Heart right ventricle (tissue), 16 donors: ENCODE measurements around the gene SPTBN2. TPM values are rescaled to one million over a fixed set of nuclear protein-coding genes. Genes with fewer than 3 reads are reported as not detected.
A peak's percentile ranks its signal among the peaks of the same experiment; 100 is the strongest.

Experiments
- ATAC-seq, 8 donors: fragments of 200-7000 bp; cut with Tn5 transposase; one replicate each; pipeline ENCODE4 v1.9.1; 2020; ENCODE audit warnings: mild to moderate bottlenecking in 8 of 8, moderate library complexity in 8 of 8, moderate number of reproducible peaks in 1 of 8
- DNase-seq, 2 donors: peaks; one replicate each; pipeline ENCODE4 v3.0.0-alpha.2; 2020
- H3K27ac ChIP-seq, 10 donors: fragments of 200-600 bp; sonication (generic) in 2 of 10; one replicate each; pipeline versions ENCODE4 v1.5.0 to v1.8.0; 2020 to 2022; ENCODE audit warnings: mild to moderate bottlenecking in 3 of 10
- H3K27me3 ChIP-seq, 7 donors: fragments of 200-600 bp; one replicate each; pipeline ENCODE4 v1.8.0; 2021 to 2022; ENCODE audit warnings: mild to moderate bottlenecking in 2 of 7
- H3K36me3 ChIP-seq, 9 donors: fragments of 200-600 bp; sonication (generic) in 1 of 9; one replicate each; pipeline versions ENCODE4 v1.5.0 to v1.8.0; 2020 to 2022; ENCODE audit warnings: mild to moderate bottlenecking in 2 of 9
- H3K4me1 ChIP-seq, 9 donors: fragments of 200-600 bp; sonication (generic) in 1 of 9; one replicate each; pipeline versions ENCODE4 v1.5.0 to v1.8.0; 2020 to 2022; ENCODE audit warnings: mild to moderate bottlenecking in 4 of 9
- H3K4me3 ChIP-seq, 10 donors: fragments of 200-600 bp; sonication (generic) in 2 of 10; one replicate each; pipeline versions ENCODE4 v1.5.0 to v1.8.0; 2020 to 2022; ENCODE audit warnings: mild to moderate bottlenecking in 7 of 10, moderate library complexity in 2 of 10
- H3K9me3 ChIP-seq, 11 donors: fragments of 200-600 bp in 10 of 11; sonication (generic) in 2 of 11; one replicate each; pipeline versions ENCODE4 v1.5.0 to v1.8.0; 2013 to 2022; ENCODE audit warnings: mild to moderate bottlenecking in 2 of 11, control low read depth in 1 of 11, moderate library complexity in 1 of 11
- CTCF ChIP-seq, 9 donors: fragments of 200-600 bp; sonication (generic) in 2 of 9; IDR thresholded peaks; one replicate each; pipeline versions ENCODE4 v1.5.0 to v1.8.0; 2021 to 2022; ENCODE audit warnings: antibody characterized with exemption in 9 of 9, mild to moderate bottlenecking in 5 of 9, moderate library complexity in 1 of 9
- WGBS, 2 donors: extraction: QIAGEN DNeasy Blood & Tissue Kit; methylation state at CpG; one replicate each; pipeline ENCODE4 v1.1.7; 2013; ENCODE audit warnings: inconsistent platforms in 1 of 2; 5-methylcytosine and 5-hydroxymethylcytosine counted together
- intact Hi-C, 10 donors: fragments of 100-400 bp; cut with DNase I; formaldehyde crosslinking; loops; one replicate each; pipeline versions ENCODE4 v1.11.1 to v1.14.2; 2022
- polyA plus RNA-seq, 2 donors: library from polyadenylated mRNA; stranded (reverse); fragments of 200-250 nt; gene quantifications; one replicate each; pipeline ENCODE4 v1.2.3, GENCODE V29; 2013
- total RNA-seq, 10 donors: library from RNA; stranded (reverse); fragmentation: NEBNext Ultra II Directional in 3 of 10; extraction: Animal tissue kit (Norgen Biotek cat#: 25700) in 3 of 10; gene quantifications; one replicate each; pipeline versions ENCODE4 v1.2.1 to v1.2.4, GENCODE V29; 2021 to 2023
- donor health status: Arrhythmogenic right ventricular cardiomyopathy.
- donor health status: ischemic (EF 13 %, LVEDD 7.1; RV severe dilation, severe dysfunction).
- donor health status: healthy with polysubstance abuse.
- donor health status: DM: no; HTN: yes; CAD: no.
- donor health status: DM: no; HTN: no; CAD: no.
- donor health status: ischemic (EF 25% LVEDD 6.9; RV normal size, moderate dysfunction).
- donor health status: ischemic (EF 25% LVEDD 5.7; RV mildly dilated, moderate dysfunction).
- donor health status: healthy.
- donor health status: DM: yes; HTN: yes; CAD: no.
- donor health status: Ischemic cardiomyopathy.
- donor health status: ischemic (EF 35%, LVEDD 5.7; RV mildly dilated, moderate dysfunction).
- donor health status: nonischemic (EF 11% LVEDD 7.7; RV severe dilation, severe dysfunction).
- donor health status: DM: yes; HTN: yes; CAD: no.
- donor health status: PGD.
- donor health status: ischemic (EF 29% LVEDD 5.4; RV normal size, mild dysfunction).
- donor health status: nonischemic (EF 23%, LVEDD 6.1; RV moderate dilation, normal function).

Gene SPTBN2
- total and polyA plus RNA-seq, 12 donors = 0.23 to 2.3 (median 1.0) TPM

DNA sequence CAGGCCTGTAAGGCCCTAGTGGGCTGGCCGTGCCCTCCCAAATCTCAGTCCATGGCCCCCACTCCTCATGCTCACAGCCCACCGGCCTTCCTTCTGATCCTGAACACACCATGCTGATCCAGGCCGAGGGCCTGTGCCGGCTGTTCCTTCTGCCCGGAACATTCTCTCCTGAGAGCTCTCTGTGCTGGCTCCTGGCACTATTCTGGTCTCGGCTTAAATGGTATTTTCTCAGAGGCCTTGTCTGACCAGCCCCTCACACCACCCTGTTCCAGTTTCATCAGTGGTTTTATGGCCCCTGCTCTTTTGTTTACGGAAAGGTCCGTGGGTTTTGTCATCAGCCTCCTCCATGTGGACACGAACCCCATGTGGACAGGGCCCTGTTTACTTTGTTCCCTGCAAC lies 22.0 kb downstream of the SPTBN2 start:
- no peak for DNase-seq
- Histone ChIP-seq H3K27me3 (no peaks in the 10 kb centered on the region), H3K4me1 (no peaks in the 10 kb centered on the region), H3K27ac (no peak overlapping the region), H3K36me3 (no peaks in the 10 kb centered on the region), H3K9me3 (no peaks in the 10 kb centered on the region), H3K4me3 (no peak overlapping the region)
- 94 to 95% methylated on average over 9 of the region's 9 CpGs for WGBS, 2 donors
- no peak for ATAC-seq
- intact Hi-C loops = no loop called here
- no peak for TF ChIP-seq CTCF (IDR thresholded peaks at IDR 0.05)

DNA sequence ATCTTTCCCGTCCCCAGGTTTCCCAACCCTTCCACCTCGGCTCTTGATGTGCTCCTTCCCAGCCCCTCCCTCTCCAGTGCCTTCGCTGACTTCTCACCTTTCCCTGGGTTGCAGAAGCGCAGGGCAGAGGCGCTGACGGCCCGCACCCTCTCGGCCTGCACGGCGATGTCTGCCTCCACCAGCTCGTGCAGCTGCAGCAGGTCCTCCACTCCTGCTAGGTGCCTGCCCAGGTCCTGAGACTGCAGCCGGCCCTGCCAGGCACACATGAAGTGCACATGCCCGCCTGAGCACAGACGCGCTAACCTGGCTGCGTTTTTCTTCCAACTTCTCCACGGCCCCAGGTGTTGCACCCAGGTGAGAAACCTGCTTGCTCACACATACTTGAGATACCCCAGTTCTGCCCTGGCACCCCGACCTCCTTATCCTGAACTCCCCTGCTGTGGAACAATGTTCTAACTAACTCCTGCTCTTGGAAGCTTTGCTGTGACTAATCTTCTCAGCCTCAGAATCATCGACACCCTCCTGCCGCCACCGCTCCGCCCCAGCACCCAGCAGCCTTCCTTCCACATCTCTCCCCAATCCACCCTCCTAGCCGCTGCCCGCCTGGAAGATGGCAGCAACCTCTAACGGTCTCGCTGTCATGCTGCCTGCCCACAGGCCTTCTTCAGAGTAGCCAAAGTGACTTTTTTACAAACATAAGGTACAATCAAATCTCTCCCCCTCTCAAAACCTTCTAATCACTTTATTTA lies 23.3 kb downstream of the SPTBN2 start:
- no peak overlapping the region for H3K27ac ChIP-seq
- intact Hi-C loops = no loop called here
- H3K4me1 ChIP-seq = no peaks in the 10 kb centered on the region
- ATAC-seq (no peak), DNase-seq (no peak)
- no peaks in the 10 kb centered on the region for H3K36me3 ChIP-seq
- no peaks in the 10 kb centered on the region for H3K27me3 ChIP-seq
- TF ChIP-seq CTCF (IDR thresholded peaks at IDR 0.05) = no peak
- no peak overlapping the region for H3K4me3 ChIP-seq
- 91 to 95% methylated on average over 26 of the region's 26 CpGs for WGBS, 2 donors
- H3K9me3 ChIP-seq = no peaks in the 10 kb centered on the region

DNA sequence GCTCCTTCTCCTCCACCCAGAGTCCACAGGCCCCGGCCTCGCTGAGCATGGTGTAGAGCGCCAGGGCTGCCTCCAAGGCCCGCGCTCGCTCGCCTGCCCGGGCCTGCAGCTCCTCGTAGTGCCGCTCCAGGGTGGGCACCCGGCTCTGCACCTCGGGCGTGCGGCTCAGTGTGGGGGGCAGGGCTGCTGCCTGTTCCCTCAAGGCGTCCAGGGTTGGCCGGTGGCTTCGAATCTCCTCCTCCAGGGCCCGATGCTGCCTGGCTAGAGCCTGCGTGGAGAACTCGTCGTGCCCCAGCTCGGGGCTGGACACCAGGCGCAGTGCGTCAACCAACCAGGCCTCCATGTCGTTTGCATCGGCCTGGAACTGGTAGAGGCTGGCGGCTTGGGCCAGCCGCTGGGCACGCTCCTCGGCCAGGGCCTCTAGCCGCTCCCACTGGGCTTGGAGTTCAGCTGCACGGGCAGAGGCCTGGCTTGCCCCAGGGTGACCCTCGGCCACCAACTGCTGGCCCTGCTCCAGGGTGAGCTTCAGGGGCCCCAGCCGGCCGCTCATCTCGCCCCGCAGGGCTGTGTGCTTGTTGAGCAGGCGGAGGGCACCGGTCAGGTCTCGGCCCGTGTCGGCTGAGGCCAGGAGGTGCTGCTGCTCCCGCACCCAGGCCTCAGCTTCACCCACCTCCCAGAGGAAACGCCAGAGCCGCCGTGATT lies 24.2 kb downstream of the SPTBN2 start:
- no peaks in the 10 kb centered on the region for H3K36me3 ChIP-seq
- peaks cover 0 to 2% (median 0%) of the 10 kb centered on the region in 7 donors for H3K27me3 ChIP-seq
- ATAC-seq (peak in 3 of 8 donors; percentile 17 to 32 (median 23)), DNase-seq (no peak)
- no peaks in the 10 kb centered on the region for H3K4me1 ChIP-seq
- H3K4me3 ChIP-seq = no peak overlapping the region
- no peak for TF ChIP-seq CTCF (IDR thresholded peaks at IDR 0.05)
- 94 to 96% methylated on average over 46 of the region's 46 CpGs for WGBS, 2 donors
- intact Hi-C loops = no loop called here
- H3K27ac ChIP-seq = no peak overlapping the region
- H3K9me3 ChIP-seq = peaks cover 0 to 7% (median 0%) of the 10 kb centered on the region in 11 donors

DNA sequence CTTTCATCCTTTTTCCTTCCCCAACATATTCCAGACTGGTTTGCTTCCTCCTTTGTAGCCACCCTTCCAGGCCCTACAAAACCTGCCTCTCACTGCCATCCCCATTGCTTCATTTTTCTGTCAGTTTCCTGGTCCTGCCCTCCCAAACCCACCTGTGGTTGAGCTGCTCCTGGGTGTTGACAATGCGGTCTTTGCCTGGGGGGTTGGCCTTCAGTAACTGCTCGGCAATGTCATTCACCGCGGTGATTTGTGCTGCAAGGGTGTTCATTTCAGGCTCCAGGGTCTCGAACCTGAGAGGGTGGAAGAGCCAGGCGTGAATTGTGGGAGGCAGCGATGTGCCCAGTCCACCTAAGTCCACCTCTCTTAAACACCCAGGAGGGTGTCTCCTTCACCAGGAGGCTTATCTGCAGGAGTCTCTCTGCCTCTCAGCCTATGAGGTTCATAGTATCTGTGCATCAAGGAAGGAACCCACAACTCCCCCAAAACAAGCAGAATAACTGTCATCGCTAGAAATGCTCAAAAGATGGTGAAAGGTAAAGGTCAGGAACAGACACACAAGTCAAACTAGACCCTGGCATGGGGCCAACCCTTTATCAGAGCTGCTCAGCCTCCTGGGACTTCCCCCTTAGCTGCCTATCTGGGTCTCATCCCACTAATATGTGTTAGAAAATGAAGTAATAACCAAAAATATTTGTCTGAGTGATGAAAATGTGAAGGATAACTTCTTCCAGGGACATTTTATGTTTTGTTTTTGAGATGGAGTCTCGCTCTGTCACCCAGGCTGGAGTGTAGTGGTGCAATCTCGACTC lies 27.4 kb downstream of the SPTBN2 start:
- no peak for ATAC-seq

More for the DNA sequence above, 27.4 kb downstream of the SPTBN2 start:
- 80 to 81% methylated on average over 10 of the region's 10 CpGs for WGBS, 2 donors
- peaks cover 0 to 2% (median 0%) of the 10 kb centered on the region in 7 donors for H3K27me3 ChIP-seq
- intact Hi-C loops = no loop called here
- DNase-seq = no peak
- TF ChIP-seq CTCF (IDR thresholded peaks at IDR 0.05) = no peak
- H3K4me3 ChIP-seq = no peak overlapping the region
- H3K27ac ChIP-seq = no peak overlapping the region
- H3K9me3 ChIP-seq = peaks cover 0 to 18% (median 0%) of the 10 kb centered on the region in 11 donors
- H3K4me1 ChIP-seq = no peaks in the 10 kb centered on the region
- no peaks in the 10 kb centered on the region for H3K36me3 ChIP-seq
